Fibroblast of lung (primary cell): Measurements from ENCODE around the gene ALDOA. TPM values are rescaled to one million over a fixed set of nuclear protein-coding genes. Genes with fewer than 3 reads are reported as not detected.
A peak's percentile ranks its signal among the peaks of the same experiment; 100 is the strongest.

Source experiments
- DNase-seq, 2 donors: peaks; one replicate each; pipeline versions ENCODE4 v3.0.0 to v3.0.0-alpha.2; 2010; ENCODE audit warnings: low read depth in 2 of 2
- H2AFZ ChIP-seq: 2 replicates; pipeline ENCODE4 v1.5.1; 2012; ENCODE audit warnings: low read length, control low read depth, inconsistent platforms
- H3K27ac ChIP-seq: 2 replicates; pipeline ENCODE4 v1.5.1; 2011; ENCODE audit warnings: low read length, control low read depth; ENCODE audit not compliant: insufficient read depth
- H3K27me3 ChIP-seq: 2 replicates; pipeline ENCODE4 v1.5.1; 2011; ENCODE audit warnings: mild to moderate bottlenecking, low read length; ENCODE audit not compliant: control insufficient read depth, insufficient read depth
- H3K36me3 ChIP-seq: 2 replicates; pipeline ENCODE4 v1.5.1; 2011; ENCODE audit warnings: low read length; ENCODE audit not compliant: control insufficient read depth, insufficient read depth
- H3K4me1 ChIP-seq: 2 replicates; pipeline ENCODE4 v1.5.1; 2011; ENCODE audit warnings: low read length; ENCODE audit not compliant: control insufficient read depth, insufficient read depth; ENCODE audit errors: extremely low read depth
- H3K4me2 ChIP-seq: 2 replicates; pipeline ENCODE4 v1.5.1; 2011; ENCODE audit warnings: low read length, control low read depth; ENCODE audit not compliant: insufficient read depth; ENCODE audit errors: extremely low read depth
- H3K4me3 ChIP-seq, 4 experiments: fragments of 200-600 bp in 1 of 4; sonication (generic) in 1 of 4; replicated peaks in 1 of 4; 2 replicates each; pipeline ENCODE4 v1.5.1; 2011 to 2016; ENCODE audit warnings: low read length in 4 of 4, low read depth in 3 of 4, mild to moderate bottlenecking in 3 of 4, control low read depth in 2 of 4, inconsistent platforms in 1 of 4, mixed read lengths in 1 of 4; ENCODE audit not compliant: insufficient read depth in 1 of 4; ENCODE audit errors: control extremely low read depth in 1 of 4
- H3K79me2 ChIP-seq: 2 replicates; pipeline ENCODE4 v1.5.1; 2012; ENCODE audit warnings: mild to moderate bottlenecking, low read length, inconsistent platforms; ENCODE audit not compliant: control insufficient read depth, insufficient read depth
- H3K9ac ChIP-seq: 2 replicates; pipeline ENCODE4 v1.5.1; 2011; ENCODE audit warnings: mild to moderate bottlenecking, low read length, control low read depth; ENCODE audit not compliant: insufficient read depth
- H3K9me3 ChIP-seq: 2 replicates; pipeline ENCODE4 v1.5.1; 2012; ENCODE audit warnings: low read depth, low read length; ENCODE audit not compliant: control insufficient read depth, insufficient read depth
- H4K20me1 ChIP-seq: 2 replicates; pipeline ENCODE4 v1.5.1; 2011; ENCODE audit warnings: low read length; ENCODE audit not compliant: control insufficient read depth, insufficient read depth; ENCODE audit errors: extremely low read depth
- CTCF ChIP-seq, 2 donors: IDR thresholded peaks in 1 of 2; conservative IDR thresholded peaks in 1 of 2; 1 replicate in 1 of 2; 2 replicates in 1 of 2; pipeline ENCODE4 v1.5.1; 2011 to 2012; ENCODE audit warnings: low read length in 2 of 2, control low read depth in 1 of 2, inconsistent platforms in 1 of 2, low read depth in 1 of 2, mild to moderate bottlenecking in 1 of 2
- EZH2 ChIP-seq: IDR thresholded peaks from 2 replicates; pipeline ENCODE4 v1.5.1; 2012; ENCODE audit warnings: low read length, control low read depth, mild to moderate bottlenecking; ENCODE audit errors: missing control alignments
- polyA plus RNA-seq, 2 donors: library from polyadenylated mRNA; depleted of rRNA in 1 of 2; stranded (reverse) in 1 of 2; unstranded in 1 of 2; fragments of >200 nt; gene quantifications; 2 replicates each; pipeline ENCODE4 v1.2.1, GENCODE V29; 2011 to 2012; ENCODE audit warnings: missing spikeins in 1 of 2
- total RNA-seq: library from RNA; depleted of rRNA; stranded (reverse); fragments of >200 nt; gene quantifications from 2 replicates; pipeline ENCODE4 v1.2.1, GENCODE V29; 2014

The ALDOA gene
- total and polyA plus RNA-seq, 2 donors (not counting 1 experiment from before 2014, with no cell fraction given) = 474 to 1,066 TPM

GRCh38 chr16:30084096-30084815, 18.7 kb downstream of the ALDOA start:
- H3K4me3 ChIP-seq = no peak overlapping the region
- no peaks in the 10 kb centered on the region for H3K27me3 ChIP-seq
- H3K36me3 ChIP-seq = peaks cover 47% of the 10 kb centered on the region
- H3K9me3 ChIP-seq = no peaks in the 10 kb centered on the region
- no peaks in the 10 kb centered on the region for H4K20me1 ChIP-seq
- no peak overlapping the region for H3K4me2 ChIP-seq
- peaks cover 16% of the 10 kb centered on the region for H3K79me2 ChIP-seq
- no peak for TF ChIP-seq CTCF (conservative IDR thresholded peaks at IDR 0.05 in 1 of 2, IDR thresholded peaks at IDR 0.05 in 1 of 2; ENCODE audit: low read depth in 1 of 2, low read length in 2 of 2)
- no peak for TF ChIP-seq EZH2
- H3K27ac ChIP-seq = no peak overlapping the region
- no peak for DNase-seq
- H2AFZ ChIP-seq = no peak overlapping the region
- H3K4me1 ChIP-seq = peaks cover 2% of the 10 kb centered on the region
- no peak overlapping the region for H3K9ac ChIP-seq

- Histone ChIP-seq H3K4me2 (no peak overlapping the region), H4K20me1 (no peaks in the 10 kb centered on the region), H3K4me3 (no peak overlapping the region), H3K27me3 (no peaks in the 10 kb centered on the region), H2AFZ (no peak overlapping the region), H3K79me2 (peaks cover 10% of the 10 kb centered on the region), H3K27ac (no peak overlapping the region), H3K4me1 (peaks cover 2% of the 10 kb centered on the region), H3K9me3 (no peaks in the 10 kb centered on the region), H3K9ac (no peak overlapping the region), H3K36me3 (peaks cover 41% of the 10 kb centered on the region)
- peak in 1 of 2 donors; percentile 30 for DNase-seq
- no peak for TF ChIP-seq EZH2
- no peak for TF ChIP-seq CTCF (conservative IDR thresholded peaks at IDR 0.05 in 1 of 2, IDR thresholded peaks at IDR 0.05 in 1 of 2; ENCODE audit: low read depth in 1 of 2, low read length in 2 of 2)
Measured at GRCh38 chr16:30084816-30085159, 19.2 kb downstream of the ALDOA start.

- H3K9me3 ChIP-seq = no peaks in the 10 kb centered on the region
- no peaks in the 10 kb centered on the region for H3K27me3 ChIP-seq
- no peaks in the 10 kb centered on the region for H4K20me1 ChIP-seq
- no peak overlapping the region for H2AFZ ChIP-seq
- peaks cover 4% of the 10 kb centered on the region for H3K4me1 ChIP-seq
- TF ChIP-seq EZH2 (no peak), CTCF (conservative IDR thresholded peaks at IDR 0.05 in 1 of 2, IDR thresholded peaks at IDR 0.05 in 1 of 2; ENCODE audit: low read depth in 1 of 2, low read length in 2 of 2) (no peak)
- H3K79me2 ChIP-seq = peaks cover 7% of the 10 kb centered on the region
- DNase-seq = no peak
- no peak overlapping the region for H3K27ac ChIP-seq
- H3K36me3 ChIP-seq = peaks cover 39% of the 10 kb centered on the region
- no peak overlapping the region for H3K9ac ChIP-seq
- no peak overlapping the region for H3K4me3 ChIP-seq
- H3K4me2 ChIP-seq = no peak overlapping the region
Measured at GRCh38 chr16:30085247-30085646, 19.7 kb downstream of the ALDOA start.
